GM21360 (cell line): ENCODE results near the gene RTTN.

ENCODE experiments used
- ATAC-seq: cut with Tn5 transposase; IDR thresholded peaks from one replicate; pipeline ENCODE4 v1.9.1; 2021; ENCODE audit warnings: mild to moderate bottlenecking, moderate library complexity; ENCODE audit not compliant: unreplicated experiment

Gene RTTN

DNA sequence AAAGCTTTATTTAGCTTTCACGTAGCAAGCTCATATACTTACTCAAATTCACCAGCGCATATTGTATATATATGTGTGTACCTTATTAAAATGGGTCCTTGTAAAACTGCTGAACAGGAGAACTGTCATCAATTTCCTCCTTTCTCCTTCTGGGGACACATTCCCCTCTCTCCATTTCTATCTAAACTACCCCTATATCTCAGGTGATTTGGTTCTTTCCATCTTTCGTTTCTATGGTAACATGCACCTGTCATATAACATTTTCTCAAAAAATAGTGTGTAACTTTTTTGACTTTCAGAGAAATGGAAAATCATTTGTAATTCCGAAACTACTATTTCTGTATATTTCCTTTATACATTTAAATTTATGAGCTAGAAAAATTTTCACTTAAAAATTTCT is 174.3 kb downstream of the RTTN start:
- ATAC-seq = no peak

GRCh38 chr18:70030728-70031127 is 174.8 kb downstream of the RTTN start:
- ATAC-seq = no peak

- no peak for ATAC-seq
These were observed 176.3 kb downstream of the RTTN start for GRCh38 chr18:70029163-70029562.

- ATAC-seq = no peak
These were observed 176.8 kb downstream of the RTTN start for GRCh38 chr18:70028734-70029133.

DNA sequence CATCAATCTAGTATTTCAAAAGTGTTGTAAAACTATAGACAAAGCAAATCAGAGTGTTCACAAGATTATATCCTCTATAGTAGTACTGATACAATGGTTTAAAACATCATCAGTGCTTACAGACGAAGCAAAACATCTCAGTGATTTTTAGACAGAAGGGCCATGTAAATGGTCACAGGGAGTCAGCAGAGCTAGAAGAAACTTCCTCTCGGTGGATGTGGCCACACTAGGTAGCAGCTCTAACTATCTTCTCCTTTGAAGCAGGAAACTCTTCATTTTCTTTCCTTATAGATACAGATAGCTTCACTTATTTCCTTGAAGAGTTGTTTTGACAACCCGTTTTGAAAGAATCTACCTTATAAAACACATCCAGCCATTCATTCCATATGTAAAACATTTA is 177.4 kb downstream of the RTTN start:
- no peak for ATAC-seq

DNA sequence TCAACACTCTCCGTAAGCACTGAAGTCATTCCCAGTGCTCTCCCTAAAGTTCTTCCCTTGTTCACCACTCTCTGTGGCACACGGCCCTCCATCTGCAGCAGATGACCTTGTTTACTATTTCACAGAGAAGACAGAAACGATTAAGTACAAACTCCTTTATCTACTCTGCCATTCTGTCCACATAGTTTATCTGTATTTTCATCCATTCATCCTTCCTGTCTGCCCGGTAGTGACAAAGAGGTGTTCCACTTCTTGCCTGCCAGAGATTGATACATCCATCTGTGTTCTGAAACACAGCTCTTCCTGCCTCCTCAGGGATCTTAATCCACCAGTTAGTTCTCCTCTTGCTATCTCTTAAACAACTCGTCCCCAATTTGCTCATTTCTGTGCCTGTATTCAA is 179.9 kb downstream of the RTTN start:
- no peak for ATAC-seq

GRCh38 chr18:70024829-70025228 is 180.7 kb downstream of the RTTN start:
- no peak for ATAC-seq

DNA sequence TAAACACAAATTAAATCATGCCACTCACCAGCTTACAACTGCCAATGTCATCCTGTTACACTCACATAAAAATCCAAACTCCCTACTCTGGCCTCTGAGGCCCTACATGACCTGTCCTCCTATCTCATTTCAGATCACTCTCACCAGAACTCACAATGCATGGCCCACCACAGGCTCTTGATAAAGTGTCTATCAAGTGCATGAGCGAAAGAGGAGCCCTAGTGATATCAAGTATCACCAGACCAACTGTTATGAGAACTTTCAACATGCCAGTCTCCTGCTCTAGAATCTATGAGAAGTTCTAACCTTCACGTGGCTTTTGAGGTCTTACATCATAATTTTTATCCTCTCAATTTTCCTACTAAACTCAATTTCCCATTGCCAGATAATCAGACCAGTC is 181.4 kb downstream of the RTTN start:
- ATAC-seq = no peak

GRCh38 chr18:70022636-70023035 is 182.9 kb downstream of the RTTN start:
- no peak for ATAC-seq

GRCh38 chr18:70021498-70021897 is 184.0 kb downstream of the RTTN start:
- no peak for ATAC-seq

DNA sequence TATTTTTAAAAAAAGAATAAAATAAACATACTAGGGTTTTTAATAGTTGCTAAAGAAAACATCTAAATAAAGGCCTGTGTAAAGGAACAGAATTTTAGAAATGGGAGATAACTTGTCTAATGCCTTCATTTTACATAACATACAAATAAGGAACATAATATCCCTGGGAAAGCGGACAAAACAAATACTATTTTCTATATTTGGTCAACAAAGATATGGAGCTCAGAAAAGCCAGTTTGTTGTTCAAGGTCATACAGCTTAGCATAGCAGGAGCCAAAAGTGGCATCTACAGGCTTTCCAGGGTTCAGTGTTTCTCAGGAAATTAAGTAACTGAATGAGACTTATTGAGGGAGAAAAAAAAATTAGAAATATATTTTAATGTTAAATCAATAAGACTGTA is 184.4 kb downstream of the RTTN start:
- ATAC-seq = no peak

- no peak for ATAC-seq
These were observed 185.5 kb downstream of the RTTN start for GRCh38 chr18:70019991-70020390.

GRCh38 chr18:70019136-70019535 is 186.4 kb downstream of the RTTN start:
- no peak for ATAC-seq

DNA sequence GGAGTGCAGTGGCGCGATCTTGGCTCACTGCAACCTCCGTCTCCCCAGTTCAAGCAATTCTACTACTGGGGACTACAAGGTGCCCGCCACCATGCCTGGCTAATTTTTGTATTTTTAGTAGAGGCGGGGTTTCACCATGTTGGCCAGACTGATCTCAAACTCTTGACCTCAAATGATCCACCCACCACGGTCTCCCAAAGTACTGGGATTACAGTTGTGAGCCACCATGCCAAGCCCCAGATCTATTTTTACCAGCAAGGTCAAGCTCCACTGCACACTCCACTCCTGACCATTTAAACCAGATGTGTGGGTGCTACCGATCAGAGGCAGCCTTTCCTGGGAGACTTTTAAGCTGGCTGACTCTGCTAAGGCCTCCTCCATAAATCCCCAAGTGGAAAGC is 190.4 kb downstream of the RTTN start:
- ATAC-seq = no peak

DNA sequence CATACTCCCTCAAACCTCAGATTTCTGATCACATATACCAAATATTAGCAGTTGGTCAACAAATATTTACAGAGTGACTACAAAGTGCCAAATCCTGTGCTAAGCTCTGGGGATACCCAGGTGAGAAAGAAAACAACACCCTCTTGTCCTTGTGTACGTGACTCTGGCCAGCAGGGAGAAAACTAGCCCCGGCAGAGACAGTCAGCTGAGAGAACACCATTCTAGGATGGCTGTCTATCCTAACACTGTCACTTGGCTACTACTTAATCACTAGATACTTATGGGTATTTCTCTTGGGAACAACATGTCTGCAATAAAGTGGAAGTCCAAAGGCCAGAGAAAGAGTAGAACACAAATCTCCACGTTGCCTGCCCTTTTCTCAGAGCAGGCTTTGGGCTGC is 199.9 kb downstream of the RTTN start:
- no peak for ATAC-seq

- no peak for ATAC-seq
These were observed 200.8 kb downstream of the RTTN start for GRCh38 chr18:70004696-70005095.

DNA sequence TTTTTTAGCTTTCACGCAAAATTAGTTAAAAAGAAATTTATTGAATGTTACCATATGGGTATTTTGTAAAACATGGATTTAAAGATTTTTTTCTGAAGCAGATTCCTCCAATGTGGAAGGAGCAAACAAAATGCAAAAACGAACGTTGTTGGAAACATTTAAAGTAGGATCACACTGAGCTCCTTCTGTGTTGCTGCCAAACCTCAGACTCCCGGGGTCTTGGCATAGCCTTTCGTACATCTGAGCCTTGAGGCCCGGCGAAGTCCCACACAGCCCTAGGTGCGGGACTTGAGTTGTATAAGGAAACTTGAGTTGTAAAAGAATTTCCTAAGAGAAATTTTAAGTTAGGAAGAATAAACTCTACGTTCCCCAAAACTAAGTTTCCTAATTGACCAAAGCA is 205.8 kb downstream of the RTTN start:
- ATAC-seq = no peak

DNA sequence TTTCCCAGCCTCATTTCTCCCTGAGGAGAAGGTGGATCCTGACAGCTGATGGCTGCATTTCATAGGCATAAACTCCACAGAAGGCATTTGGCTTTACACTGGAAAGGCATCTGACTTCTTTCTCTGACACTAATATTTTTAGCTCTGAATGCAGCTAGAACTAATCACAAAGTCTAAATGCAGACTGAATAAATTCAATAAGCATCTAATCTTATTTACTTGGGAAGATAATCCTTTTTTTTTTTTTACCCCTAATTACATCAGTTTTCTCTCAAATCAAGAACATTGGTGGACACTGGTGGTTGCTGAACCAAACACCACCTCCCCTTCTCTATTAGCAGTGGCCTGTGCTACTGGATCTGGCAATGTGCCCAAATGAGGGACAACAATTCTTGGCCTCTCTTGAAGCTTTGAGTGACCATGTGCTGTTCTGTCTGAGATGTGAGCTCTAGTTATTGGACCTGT is 206.9 kb downstream of the RTTN start:
- ATAC-seq = no peak

GRCh38 chr18:69996951-69997798 is 208.3 kb downstream of the RTTN start:
- ATAC-seq = no peak

- ATAC-seq = no peak
These were observed 209.1 kb downstream of the RTTN start for GRCh38 chr18:69996417-69996816.

DNA sequence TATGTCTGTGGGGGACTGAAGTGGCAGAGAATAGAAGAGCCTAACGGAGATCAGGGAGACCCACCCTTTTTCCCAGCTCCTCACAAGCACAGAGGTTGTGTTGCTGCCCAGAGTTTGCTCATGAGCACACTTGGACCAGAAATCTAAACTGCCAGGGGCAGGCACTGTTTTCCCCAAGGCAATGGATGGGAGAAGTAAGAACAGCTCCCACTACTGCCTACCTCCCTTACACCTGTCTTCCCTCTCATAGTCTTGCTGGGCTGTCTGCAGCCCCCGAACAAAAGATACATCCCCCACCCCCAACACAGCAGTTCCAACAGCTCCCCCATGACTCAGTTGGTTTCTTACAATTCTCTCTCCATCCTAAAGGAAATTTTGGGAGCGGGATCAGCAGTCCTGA is 209.7 kb downstream of the RTTN start:
- ATAC-seq = no peak

DNA sequence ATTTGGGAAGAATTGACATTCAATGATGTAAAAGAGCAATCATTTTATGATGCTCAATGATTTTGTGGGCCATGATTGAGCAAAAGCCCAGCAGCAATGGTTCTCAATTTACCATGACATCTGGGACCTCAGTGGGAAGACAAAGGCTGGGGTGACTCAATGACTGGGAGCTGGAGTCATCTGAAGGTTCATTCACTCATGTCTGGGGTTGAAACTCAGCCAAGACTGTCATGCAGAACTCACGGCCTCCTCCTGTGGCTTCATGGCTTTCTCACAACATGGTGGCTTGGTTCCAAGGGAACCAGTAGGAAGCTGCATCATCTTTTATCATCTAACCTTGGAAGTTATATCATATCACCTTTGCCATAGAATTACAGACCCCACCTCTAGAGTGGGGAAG is 212.7 kb downstream of the RTTN start:
- ATAC-seq = no peak

DNA sequence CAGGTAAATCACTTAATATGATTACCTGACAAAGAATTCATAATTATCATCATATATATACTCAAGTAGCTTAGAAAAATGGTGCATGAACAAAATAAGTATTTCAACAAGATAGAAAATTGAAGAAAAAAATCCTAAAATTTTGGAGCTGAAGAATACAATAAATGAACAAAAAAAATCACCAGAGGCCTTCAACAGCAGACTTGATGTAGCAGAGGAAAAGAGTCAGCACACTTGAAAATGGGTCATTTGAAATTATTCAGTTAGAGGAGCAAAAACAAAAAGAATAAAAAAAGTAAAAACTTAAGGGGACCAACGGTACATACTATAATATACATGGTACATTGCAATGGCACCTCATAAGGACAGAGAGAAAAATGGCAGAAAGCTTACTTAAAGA is 217.6 kb downstream of the RTTN start:
- no peak for ATAC-seq
